Frontal cortex (tissue), 4 donors: ENCODE data around the gene NMT1. TPM values are rescaled to one million over a fixed set of nuclear protein-coding genes. Genes with fewer than 3 reads are reported as not detected.
"Not testable (repeated sequence)": the region's sequence is repeated elsewhere in the genome, so short reads cannot be mapped to it uniquely, and the experiment has no call there.

Source experiments
- DNase-seq, 2 donors: peaks; one replicate each; pipeline ENCODE4 v3.0.0; 2012; ENCODE audit warnings: low spot score in 2 of 2
- FAIRE-seq: peaks from 2 replicates; lab custom pipeline; 2012; peaks lifted over from hg19 to GRCh38; lab: Jason Lieb, UNC
- total RNA-seq: library from RNA; depleted of rRNA; stranded (reverse); fragments of >200 nt; gene quantifications from one replicate; pipeline ENCODE4 v1.2.3, GENCODE V29; 2014
- donor health status: control.
- donor health status: control.
- donor health status: control.

Gene NMT1
- total RNA-seq, 1 donor from 2014 or later: 29.3 TPM

GRCh38 chr17:45115015-45115625, 54.0 kb downstream of the NMT1 start:
- FAIRE-seq: no peak
- no peak for DNase-seq

GRCh38 chr17:45115871-45116270, 54.8 kb downstream of the NMT1 start:
- DNase-seq (no peak), FAIRE-seq (no peak)

- DNase-seq: no peak
Measured at GRCh38 chr17:45116434-45117016, 55.4 kb downstream of the NMT1 start.

GRCh38 chr17:45117334-45117733, 56.2 kb downstream of the NMT1 start:
- DNase-seq: no peak
- FAIRE-seq: no peak

More at GRCh38 chr17:45116434-45117016, 55.4 kb downstream of the NMT1 start:
- no peak for FAIRE-seq

- no peak for FAIRE-seq
Measured at GRCh38 chr17:45117848-45118646, 56.9 kb downstream of the NMT1 start.

GRCh38 chr17:45118691-45119090, 57.6 kb downstream of the NMT1 start:
- FAIRE-seq: no peak
- DNase-seq: no peak

More at GRCh38 chr17:45117848-45118646, 56.9 kb downstream of the NMT1 start:
- DNase-seq: no peak

- no peak for FAIRE-seq
Measured at GRCh38 chr17:45119964-45120363, 58.8 kb downstream of the NMT1 start.

GRCh38 chr17:45120558-45120957, 59.4 kb downstream of the NMT1 start:
- FAIRE-seq (no peak), DNase-seq (no peak)

More at GRCh38 chr17:45119964-45120363, 58.8 kb downstream of the NMT1 start:
- DNase-seq: no peak

- FAIRE-seq (no peak), DNase-seq (no peak)
Measured at GRCh38 chr17:45121055-45121454, 59.9 kb downstream of the NMT1 start.

- FAIRE-seq: no peak
- no peak for DNase-seq
Measured at GRCh38 chr17:45123076-45123770, 62.1 kb downstream of the NMT1 start.

GRCh38 chr17:45123930-45124796, 63.0 kb downstream of the NMT1 start:
- FAIRE-seq (no peak), DNase-seq (no peak)

- not testable (repeated sequence) for DNase-seq, FAIRE-seq
Measured at GRCh38 chr17:45124797-45125122, 63.6 kb downstream of the NMT1 start.

GRCh38 chr17:45125509-45125908, 64.4 kb downstream of the NMT1 start:
- no peak for FAIRE-seq

GRCh38 chr17:45127207-45127547, 66.1 kb downstream of the NMT1 start:
- FAIRE-seq (no peak), DNase-seq (no peak)

More at GRCh38 chr17:45125509-45125908, 64.4 kb downstream of the NMT1 start:
- no peak for DNase-seq

- FAIRE-seq: no peak
- DNase-seq: no peak
Measured at GRCh38 chr17:45127548-45128300, 66.6 kb downstream of the NMT1 start.

GRCh38 chr17:45128331-45128730, 67.2 kb downstream of the NMT1 start:
- DNase-seq: no peak
- FAIRE-seq: no peak

GRCh38 chr17:45128989-45129388, 67.9 kb downstream of the NMT1 start:
- no peak for DNase-seq
- FAIRE-seq: no peak

GRCh38 chr17:45129426-45129939, 68.4 kb downstream of the NMT1 start:
- FAIRE-seq: no peak

More at GRCh38 chr17:45129426-45129939, 68.4 kb downstream of the NMT1 start:
- DNase-seq: no peak
